ENCODE data around the gene SOX4. TPM values are rescaled to one million over a fixed set of nuclear protein-coding genes. Genes with fewer than 3 reads are reported as not detected.

Gene SOX4
- polyA plus RNA-seq, 3 donors = 2.2 to 15.7 (median 2.5) TPM

GRCh38 chr6:21565431-21565830 lies 28.1 kb upstream of the SOX4 start:
- H3K36me3 Mint-ChIP-seq = no peaks in the 10 kb centered on the region
- no CpG with 5 or more reads among the region's 1 CpG for WGBS (ENCODE audit: insufficient coverage)
- H3K4me3 Mint-ChIP-seq = no peak overlapping the region

GRCh38 chr6:21578523-21578922 lies 15.0 kb upstream of the SOX4 start:
- peaks cover 0 to 2% (median 2%) of the 10 kb centered on the region in 3 donors for H3K27me3 Mint-ChIP-seq (ENCODE audit: low read depth in 3 of 3)
- no peaks in the 10 kb centered on the region for H3K27me3 ChIP-seq (ENCODE audit: control insufficient read depth in 2 of 2, insufficient read depth in 2 of 2, low read length in 2 of 2)

More at GRCh38 chr6:21565431-21565830, 28.1 kb upstream of the SOX4 start:
- Histone ChIP-seq H2AFZ (ENCODE audit: insufficient read depth, low read depth, low read length, poor library complexity, severe bottlenecking) (no peak overlapping the region), H3K79me2 (ENCODE audit: insufficient read depth, low read length) (no peaks in the 10 kb centered on the region), H3K9me3 (replicated peaks in 1 of 2; ENCODE audit: control insufficient read depth in 1 of 2, insufficient read depth in 1 of 2, low read length in 2 of 2) (peaks cover 0 to 15% of the 10 kb centered on the region in 2 donors), H3K27me3 (ENCODE audit: control insufficient read depth in 2 of 2, insufficient read depth in 2 of 2, low read length in 2 of 2) (no peaks in the 10 kb centered on the region), H3K4me2 (replicated peaks; ENCODE audit: extremely low read depth, low read length, poor library complexity, severe bottlenecking) (no peak overlapping the region), H3K27ac (ENCODE audit: low read depth in 1 of 2, low read length in 2 of 2) (no peak overlapping the region), H3K4me3 (replicated peaks in 1 of 3; ENCODE audit: low read depth in 2 of 3, low read length in 3 of 3) (no peak overlapping the region), H3K4me1 (ENCODE audit: control insufficient read depth in 1 of 2, insufficient read depth in 2 of 2, low read length in 2 of 2) (no peaks in the 10 kb centered on the region), H3K9ac (ENCODE audit: insufficient read depth, low read length, poor library complexity, severe bottlenecking) (no peak overlapping the region), H3K36me3 (replicated peaks in 1 of 2; ENCODE audit: control insufficient read depth in 1 of 2, insufficient read depth in 2 of 2, low read length in 2 of 2) (no peaks in the 10 kb centered on the region), H4K20me1 (ENCODE audit: insufficient read depth, low read length) (no peaks in the 10 kb centered on the region)
- peaks cover 0 to 2% (median 1%) of the 10 kb centered on the region in 3 donors for H3K27me3 Mint-ChIP-seq (ENCODE audit: low read depth in 3 of 3)
- no peaks in the 10 kb centered on the region for H3K4me1 Mint-ChIP-seq
- no peak for DNase-seq
- H3K9me3 Mint-ChIP-seq = peaks cover 8 to 27% (median 15%) of the 10 kb centered on the region in 7 donors
- intact Hi-C loops (cut with micrococcal nuclease) = no loop called here
- H3K27ac Mint-ChIP-seq = no peak overlapping the region
- no peak for TF ChIP-seq CTCF (IDR thresholded peaks at IDR 0.05)

More at GRCh38 chr6:21578523-21578922, 15.0 kb upstream of the SOX4 start:
- TF ChIP-seq CTCF (IDR thresholded peaks at IDR 0.05) = no peak
- Histone ChIP-seq H3K9me3 (replicated peaks in 1 of 2; ENCODE audit: control insufficient read depth in 1 of 2, insufficient read depth in 1 of 2, low read length in 2 of 2) (peaks cover 8 to 24% of the 10 kb centered on the region in 2 donors), H3K4me1 (ENCODE audit: control insufficient read depth in 1 of 2, insufficient read depth in 2 of 2, low read length in 2 of 2) (no peaks in the 10 kb centered on the region), H3K36me3 (replicated peaks in 1 of 2; ENCODE audit: control insufficient read depth in 1 of 2, insufficient read depth in 2 of 2, low read length in 2 of 2) (no peaks in the 10 kb centered on the region), H4K20me1 (ENCODE audit: insufficient read depth, low read length) (no peaks in the 10 kb centered on the region), H3K27ac (ENCODE audit: low read depth in 1 of 2, low read length in 2 of 2) (no peak overlapping the region), H3K4me2 (replicated peaks; ENCODE audit: extremely low read depth, low read length, poor library complexity, severe bottlenecking) (no peak overlapping the region), H3K9ac (ENCODE audit: insufficient read depth, low read length, poor library complexity, severe bottlenecking) (no peak overlapping the region), H2AFZ (ENCODE audit: insufficient read depth, low read depth, low read length, poor library complexity, severe bottlenecking) (no peak overlapping the region), H3K4me3 (replicated peaks in 1 of 3; ENCODE audit: low read depth in 2 of 3, low read length in 3 of 3) (no peak overlapping the region), H3K79me2 (ENCODE audit: insufficient read depth, low read length) (no peaks in the 10 kb centered on the region)
- intact Hi-C loops (cut with micrococcal nuclease) = no loop called here
- no peaks in the 10 kb centered on the region for H3K4me1 Mint-ChIP-seq
- H3K4me3 Mint-ChIP-seq = no peak overlapping the region
- H3K9me3 Mint-ChIP-seq = peaks cover 10 to 38% (median 27%) of the 10 kb centered on the region in 7 donors
- H3K27ac Mint-ChIP-seq = no peak overlapping the region
- DNase-seq = no peak
- no peaks in the 10 kb centered on the region for H3K36me3 Mint-ChIP-seq
